Glutamatergic neuron (in vitro differentiated cells): ENCODE data around the gene SH3GL2. TPM values are rescaled to one million over a fixed set of nuclear protein-coding genes. Genes with fewer than 3 reads are reported as not detected.

Source experiments
- DNase-seq: peaks from one replicate; pipeline ENCODE4 v3.0.0; 2022
- H3K27ac Mint-ChIP-seq: one replicate; pipeline ENCODE4 v1.8.0; 2020; ENCODE audit warnings: mild to moderate bottlenecking, mixed read lengths, inconsistent platforms; ENCODE audit not compliant: unreplicated experiment
- H3K27me3 Mint-ChIP-seq: one replicate; pipeline ENCODE4 v1.8.0; 2020; ENCODE audit warnings: mild to moderate bottlenecking, moderate library complexity, mixed read lengths, inconsistent platforms; ENCODE audit not compliant: unreplicated experiment
- H3K36me3 Mint-ChIP-seq: one replicate; pipeline ENCODE4 v1.8.0; 2020; ENCODE audit warnings: mild to moderate bottlenecking, mixed read lengths, inconsistent platforms; ENCODE audit not compliant: unreplicated experiment
- H3K4me1 Mint-ChIP-seq: one replicate; pipeline ENCODE4 v1.8.0; 2020; ENCODE audit warnings: mild to moderate bottlenecking, low read depth, mixed read lengths, inconsistent platforms; ENCODE audit not compliant: unreplicated experiment
- H3K4me3 Mint-ChIP-seq: one replicate; pipeline ENCODE4 v1.8.0; 2020; ENCODE audit warnings: mild to moderate bottlenecking, mixed read lengths, inconsistent platforms; ENCODE audit not compliant: unreplicated experiment
- H3K9me3 Mint-ChIP-seq: one replicate; pipeline ENCODE4 v1.8.0; 2020; ENCODE audit warnings: mild to moderate bottlenecking, moderate library complexity, mixed read lengths, inconsistent platforms; ENCODE audit not compliant: unreplicated experiment
- CTCF ChIP-seq: fragments of 200-600 bp; sonication (generic); IDR thresholded peaks from one replicate; pipeline ENCODE4 v1.5.0; 2021; ENCODE audit not compliant: partially characterized antibody, unreplicated experiment
- long read RNA-seq: library from polyadenylated mRNA; unstranded; transcript quantifications from one replicate; pipeline ENCODE4 v2.0.0, GENCODE V29; 2020; ENCODE audit not compliant: unreplicated experiment
- total RNA-seq: library from RNA; stranded (reverse); fragmentation: NEBNext Ultra II Directional; extraction: Animal tissue kit (Norgen Biotek cat#: 25700); gene quantifications from one replicate; pipeline ENCODE4 v1.2.1, GENCODE V29; 2021; ENCODE audit not compliant: unreplicated experiment

SH3GL2 gene
- 8.1 TPM for total RNA-seq
- long read RNA-seq, partial matches to known transcripts = 2 of 4 reads
- long read RNA-seq, other reads (novel, unspliced or antisense) = 0 of 4 reads

- Mint-ChIP-seq H3K27ac (no peak within 1 kb of the TSS), H3K36me3 (no peaks in the 10 kb centered on the region), H3K4me3 (peak within 1 kb of the TSS; percentile 94), H3K4me1 (no peaks in the 10 kb centered on the region), H3K27me3 (peaks cover 7% of the 10 kb centered on the region), H3K9me3 (peaks cover 5% of the 10 kb centered on the region)
- TF ChIP-seq CTCF = no peak
- DNase-seq = peak; percentile 79
These were observed at the start of gene SH3GL2 for GRCh38 chr9:17578911-17579793. Gene SH3GL2 (plus strand): TSS chr9:17579066.

DNA sequence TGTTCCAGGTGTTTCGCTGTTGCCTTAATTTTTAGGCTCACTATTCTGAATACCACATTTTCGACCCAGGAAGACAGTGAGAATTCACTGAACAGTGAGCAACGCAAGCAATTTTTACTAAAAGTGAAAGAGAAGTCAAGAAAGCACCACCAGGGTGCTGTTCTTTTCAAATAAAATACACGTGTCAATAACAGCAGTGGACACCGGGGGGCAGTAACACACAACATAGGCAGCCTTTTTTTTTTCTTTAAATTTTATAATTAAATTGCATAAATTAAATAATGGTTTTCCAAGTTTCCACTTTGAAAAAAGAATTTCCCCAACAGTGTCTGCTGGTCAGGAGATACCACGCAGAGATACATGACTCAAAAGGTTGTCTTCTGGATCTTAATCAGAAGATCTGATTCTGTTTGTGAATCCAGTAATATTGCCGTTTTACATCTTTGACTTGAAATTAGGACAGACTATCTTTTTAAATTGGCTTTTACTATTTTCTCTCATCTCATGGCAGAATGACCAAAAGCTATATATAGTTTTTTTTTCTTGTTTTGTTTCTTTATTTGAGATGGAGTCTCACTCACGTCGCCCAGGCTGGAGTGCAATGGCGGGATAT lies 47.1 kb upstream of the SH3GL2 start:
- peaks cover 2% of the 10 kb centered on the region for H3K4me1 Mint-ChIP-seq
- H3K27me3 Mint-ChIP-seq = no peaks in the 10 kb centered on the region
- no peak overlapping the region for H3K27ac Mint-ChIP-seq
- no peaks in the 10 kb centered on the region for H3K36me3 Mint-ChIP-seq
- no peaks in the 10 kb centered on the region for H3K9me3 Mint-ChIP-seq
- no peak overlapping the region for H3K4me3 Mint-ChIP-seq
- peak; percentile 50 for DNase-seq
- TF ChIP-seq CTCF = peak; percentile 86

DNA sequence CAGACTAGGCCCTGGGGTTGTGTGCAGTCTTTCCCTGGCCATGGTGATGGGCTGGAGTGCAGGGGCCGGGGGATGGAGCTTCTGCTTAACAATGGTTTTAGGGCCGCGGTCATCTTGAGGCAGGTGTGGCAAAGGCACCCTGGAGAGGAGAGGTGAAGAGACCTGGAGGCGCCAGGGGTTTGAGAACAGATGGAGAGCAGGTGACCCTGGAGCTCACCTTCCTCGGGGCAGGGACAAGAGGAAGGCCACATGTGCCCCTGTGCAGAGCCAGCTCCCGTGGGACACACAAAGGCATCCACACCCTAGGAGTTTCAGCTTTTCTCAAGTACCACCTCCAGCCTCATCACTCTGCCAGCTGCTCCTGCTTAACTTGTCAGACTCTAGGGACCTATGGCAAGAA lies 46.4 kb upstream of the SH3GL2 start:
- H3K36me3 Mint-ChIP-seq = no peaks in the 10 kb centered on the region
- H3K4me3 Mint-ChIP-seq = no peak overlapping the region
- no peaks in the 10 kb centered on the region for H3K27me3 Mint-ChIP-seq
- no peak overlapping the region for H3K27ac Mint-ChIP-seq
- no peak for TF ChIP-seq CTCF
- H3K4me1 Mint-ChIP-seq = peaks cover 2% of the 10 kb centered on the region
- DNase-seq = no peak
- H3K9me3 Mint-ChIP-seq = no peaks in the 10 kb centered on the region

- no peak for TF ChIP-seq CTCF
- Mint-ChIP-seq H3K36me3 (peaks cover 4% of the 10 kb centered on the region), H3K4me1 (peaks cover 2% of the 10 kb centered on the region), H3K9me3 (no peaks in the 10 kb centered on the region), H3K27ac (no peak overlapping the region), H3K4me3 (no peak overlapping the region), H3K27me3 (no peaks in the 10 kb centered on the region)
- DNase-seq = no peak
These were observed 43.7 kb upstream of the SH3GL2 start for GRCh38 chr9:17535176-17535575.

DNA sequence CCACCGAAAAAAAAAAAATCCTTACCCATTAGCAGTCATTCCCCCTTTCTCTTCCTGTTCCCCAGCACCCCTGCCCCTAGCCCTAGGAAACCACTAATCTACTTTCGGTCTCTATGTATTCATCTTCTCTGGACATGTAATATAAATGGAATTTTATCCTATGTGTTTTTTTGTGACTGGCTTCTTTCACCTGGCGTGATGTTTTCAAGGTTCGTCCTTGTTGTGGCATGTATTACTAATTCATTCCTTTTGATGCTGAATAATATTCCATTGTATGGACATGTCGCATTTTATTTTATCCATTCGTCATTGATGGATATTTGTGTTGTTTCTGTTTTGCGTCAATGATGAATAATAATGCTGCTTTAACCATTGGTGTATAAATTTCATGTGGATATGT lies 42.8 kb upstream of the SH3GL2 start:
- TF ChIP-seq CTCF = no peak

More for the DNA sequence above, 42.8 kb upstream of the SH3GL2 start:
- H3K9me3 Mint-ChIP-seq = no peaks in the 10 kb centered on the region
- H3K36me3 Mint-ChIP-seq = peaks cover 4% of the 10 kb centered on the region
- no peak overlapping the region for H3K27ac Mint-ChIP-seq
- DNase-seq = no peak
- no peak overlapping the region for H3K4me3 Mint-ChIP-seq
- peaks cover 2% of the 10 kb centered on the region for H3K4me1 Mint-ChIP-seq
- H3K27me3 Mint-ChIP-seq = no peaks in the 10 kb centered on the region
